NK-92 (cell line): Measurements from ENCODE around the gene ERI3.

ENCODE experiments used
- DNase-seq: peaks from one replicate; lab custom pipeline; 2025; ENCODE audit not compliant: unreplicated experiment; lab: John Stamatoyannopoulos, UW

Gene ERI3

GRCh38 chr1:44239961-44240371 is 115.1 kb downstream of the ERI3 start:
- DNase-seq = no peak

- no peak for DNase-seq
These were observed 115.6 kb downstream of the ERI3 start for GRCh38 chr1:44239331-44239960.

- DNase-seq = no peak
These were observed 116.4 kb downstream of the ERI3 start for GRCh38 chr1:44238660-44239059.

GRCh38 chr1:44237721-44238457 is 117.2 kb downstream of the ERI3 start:
- DNase-seq = no peak

- DNase-seq = no peak
These were observed 118.4 kb downstream of the ERI3 start for GRCh38 chr1:44236490-44237272.

- no peak for DNase-seq
These were observed 119.2 kb downstream of the ERI3 start for GRCh38 chr1:44235808-44236207.

GRCh38 chr1:44233593-44233992 is 121.5 kb downstream of the ERI3 start:
- no peak for DNase-seq

- no peak for DNase-seq
These were observed 124.3 kb downstream of the ERI3 start for GRCh38 chr1:44230796-44231195.

GRCh38 chr1:44229435-44230167 is 125.5 kb downstream of the ERI3 start:
- no peak for DNase-seq

- no peak for DNase-seq
These were observed 126.8 kb downstream of the ERI3 start for GRCh38 chr1:44228218-44228617.

GRCh38 chr1:44227211-44227610 is 127.8 kb downstream of the ERI3 start:
- DNase-seq = no peak

- DNase-seq = no peak
These were observed 129.3 kb downstream of the ERI3 start for GRCh38 chr1:44225761-44226160.

- DNase-seq = no peak
These were observed 131.9 kb downstream of the ERI3 start for GRCh38 chr1:44223187-44223610.

GRCh38 chr1:44222397-44223186 is 132.5 kb downstream of the ERI3 start:
- no peak for DNase-seq

- DNase-seq = no peak
These were observed 133.3 kb downstream of the ERI3 start for GRCh38 chr1:44221769-44222168.

- DNase-seq = no peak
These were observed 134.3 kb downstream of the ERI3 start for GRCh38 chr1:44220755-44221154.

GRCh38 chr1:44220001-44220751 is 134.9 kb downstream of the ERI3 start:
- DNase-seq = no peak

- DNase-seq = no peak
These were observed 135.8 kb downstream of the ERI3 start for GRCh38 chr1:44219301-44219626.

GRCh38 chr1:44218503-44219300 is 136.4 kb downstream of the ERI3 start:
- DNase-seq = no peak
